GM12892 (cell line): ENCODE data around the gene SLC4A3.

Source experiments
- POLR2A ChIP-seq: IDR thresholded peaks from 2 replicates; pipeline ENCODE4 v1.6.1; 2011; ENCODE audit warnings: low read depth, low read length, control low read depth
- POLR2AphosphoS5 ChIP-seq: IDR thresholded peaks from 2 replicates; pipeline ENCODE4 v1.6.1; 2011; ENCODE audit warnings: low read depth, low read length, control low read depth
- TAF1 ChIP-seq: IDR thresholded peaks from 2 replicates; pipeline ENCODE4 v1.6.1; 2011; ENCODE audit warnings: low read depth, mild to moderate bottlenecking, control low read depth, low read length, borderline replicate concordance

DNA sequence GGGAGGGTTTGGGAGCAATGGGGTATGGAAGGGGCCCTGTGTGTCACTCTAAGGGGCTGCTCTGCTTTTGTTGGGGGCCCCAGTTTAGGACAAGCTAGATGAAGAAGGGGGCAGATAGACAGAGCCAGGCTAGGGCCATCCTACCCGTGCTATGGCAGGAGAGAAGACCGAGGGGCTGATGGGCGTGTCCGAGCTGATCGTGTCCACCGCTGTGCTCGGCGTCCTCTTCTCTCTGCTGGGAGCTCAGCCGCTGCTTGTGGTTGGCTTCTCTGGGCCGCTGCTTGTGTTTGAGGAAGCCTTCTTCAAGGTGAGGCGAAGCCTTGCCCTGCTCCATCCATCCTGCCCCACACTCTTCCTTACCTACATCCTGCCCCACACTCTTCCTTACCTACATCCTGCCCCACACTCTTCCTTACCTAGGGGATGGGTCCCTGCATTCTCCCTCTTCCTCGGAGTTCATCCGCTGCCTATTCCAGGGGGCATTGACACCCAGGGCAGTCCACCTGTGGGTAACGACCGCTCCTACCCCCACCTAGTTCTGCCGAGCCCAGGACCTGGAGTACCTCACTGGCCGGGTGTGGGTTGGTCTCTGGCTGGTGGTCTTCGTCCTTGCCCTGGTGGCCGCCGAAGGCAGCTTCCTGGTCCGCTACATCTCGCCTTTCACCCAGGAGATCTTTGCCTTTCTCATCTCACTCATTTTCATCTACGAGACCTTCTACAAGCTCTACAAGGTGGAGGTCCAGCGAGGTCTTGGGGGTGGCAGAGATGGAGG, 8.9 kb downstream of the SLC4A3 start:
- TF ChIP-seq TAF1 (no peak), POLR2AphosphoS5 (no peak), POLR2A (no peak)
